Mesenchymal stem cell (in vitro differentiated cells and primary cell): ENCODE measurements around the gene C4orf51.

ENCODE experiments used
- DNase-seq: peaks from one replicate; pipeline ENCODE4 v3.0.0-alpha.2; 2013
- H2AFZ ChIP-seq: one replicate; pipeline ENCODE4 v1.6.1; 2013; ENCODE audit warnings: low read depth, mild to moderate bottlenecking, control low read depth, inconsistent platforms, low read length, moderate library complexity
- H2AK5ac ChIP-seq: 2 replicates; pipeline ENCODE4 v1.6.1; 2013; ENCODE audit warnings: low read length, moderate library complexity, mild to moderate bottlenecking, inconsistent platforms; ENCODE audit not compliant: severe bottlenecking
- H2BK120ac ChIP-seq: one replicate; pipeline ENCODE4 v1.6.1; 2013; ENCODE audit warnings: low read depth, mild to moderate bottlenecking, inconsistent platforms, low read length, moderate library complexity
- H2BK12ac ChIP-seq, 2 experiments: one replicate each; pipeline ENCODE4 v1.6.1; 2013; ENCODE audit warnings: inconsistent platforms in 2 of 2, low read length in 2 of 2, mild to moderate bottlenecking in 2 of 2, moderate library complexity in 2 of 2, control low read depth in 1 of 2
- H2BK15ac ChIP-seq: one replicate; pipeline ENCODE4 v1.6.1; 2013; ENCODE audit warnings: mild to moderate bottlenecking, low read depth, inconsistent platforms; ENCODE audit not compliant: poor library complexity, severe bottlenecking
- H2BK5ac ChIP-seq: 2 replicates; pipeline ENCODE4 v1.6.1; 2013; ENCODE audit warnings: low read depth, mild to moderate bottlenecking, low read length, control low read depth, inconsistent platforms; ENCODE audit not compliant: poor library complexity, severe bottlenecking
- H3K14ac ChIP-seq, 2 experiments: one replicate each; pipeline ENCODE4 v1.6.1; 2013; ENCODE audit warnings: inconsistent platforms in 2 of 2, low read length in 2 of 2, control low read depth in 1 of 2, mild to moderate bottlenecking in 1 of 2, moderate library complexity in 1 of 2
- H3K18ac ChIP-seq, 2 experiments: one replicate each; pipeline ENCODE4 v1.6.1; 2013; ENCODE audit warnings: inconsistent platforms in 2 of 2, low read length in 2 of 2, control low read depth in 1 of 2, low read depth in 1 of 2, mild to moderate bottlenecking in 1 of 2
- H3K23ac ChIP-seq, 2 experiments: one replicate each; pipeline ENCODE4 v1.6.1; 2013; ENCODE audit warnings: inconsistent platforms in 2 of 2, low read length in 2 of 2, mild to moderate bottlenecking in 2 of 2, moderate library complexity in 2 of 2, control low read depth in 1 of 2
- H3K27ac ChIP-seq: 2 replicates; pipeline ENCODE4 v1.5.1; 2013; ENCODE audit warnings: mild to moderate bottlenecking, moderate library complexity, low read length, control low read depth, inconsistent platforms; ENCODE audit not compliant: poor library complexity, severe bottlenecking
- H3K27me3 ChIP-seq, 2 experiments: 2 replicates each; pipeline versions ENCODE4 v1.6.1 to v1.7.0; 2013; ENCODE audit warnings: low read length in 2 of 2, mild to moderate bottlenecking in 2 of 2, moderate library complexity in 2 of 2, control low read depth in 1 of 2, inconsistent platforms in 1 of 2; ENCODE audit not compliant: control insufficient read depth in 1 of 2, insufficient read depth in 1 of 2
- H3K36me3 ChIP-seq, 2 experiments: 2 replicates each; pipeline versions ENCODE4 v1.6.1 to v1.7.0; 2013; ENCODE audit warnings: low read length in 2 of 2, control low read depth in 1 of 2, inconsistent platforms in 1 of 2, low read depth in 1 of 2, mild to moderate bottlenecking in 1 of 2; ENCODE audit not compliant: insufficient read depth in 2 of 2, control insufficient read depth in 1 of 2
- H3K4ac ChIP-seq, 2 experiments: one replicate each; pipeline ENCODE4 v1.6.1; 2013; ENCODE audit warnings: inconsistent platforms in 2 of 2, low read length in 2 of 2, mild to moderate bottlenecking in 2 of 2, moderate library complexity in 2 of 2, control low read depth in 1 of 2, low read depth in 1 of 2
- H3K4me1 ChIP-seq: 2 replicates; pipeline ENCODE4 v1.6.1; 2013; ENCODE audit warnings: low read depth, low read length, control low read depth; ENCODE audit not compliant: control insufficient read depth, insufficient read depth
- H3K4me2 ChIP-seq: 2 replicates; pipeline ENCODE4 v1.6.1; 2013; ENCODE audit warnings: low read length, mild to moderate bottlenecking, inconsistent platforms; ENCODE audit not compliant: poor library complexity, severe bottlenecking
- H3K4me3 ChIP-seq, 2 experiments: 2 replicates each; pipeline versions ENCODE4 v1.5.1 to v1.7.0; 2013; ENCODE audit warnings: low read length in 2 of 2, mild to moderate bottlenecking in 2 of 2, control low read depth in 1 of 2, low read depth in 1 of 2; ENCODE audit not compliant: insufficient read depth in 1 of 2
- H3K79me1 ChIP-seq: replicated peaks from 2 replicates; pipeline ENCODE4 v1.6.1; 2013; ENCODE audit warnings: mild to moderate bottlenecking, control low read depth, low read length, inconsistent platforms; ENCODE audit not compliant: poor library complexity, severe bottlenecking
- H3K9ac ChIP-seq: 2 replicates; pipeline ENCODE4 v1.7.0; 2013; ENCODE audit warnings: mild to moderate bottlenecking, low read length, moderate library complexity
- H3K9me3 ChIP-seq: 2 replicates; pipeline ENCODE4 v1.7.0; 2013; ENCODE audit warnings: mild to moderate bottlenecking, low read length; ENCODE audit not compliant: control insufficient read depth
- H4K8ac ChIP-seq: one replicate; pipeline ENCODE4 v1.6.1; 2013; ENCODE audit warnings: inconsistent platforms, mild to moderate bottlenecking, low read length, moderate library complexity
- H4K91ac ChIP-seq: one replicate; pipeline ENCODE4 v1.6.1; 2013; ENCODE audit warnings: mild to moderate bottlenecking, low read length, inconsistent platforms
- WGBS: methylation state at CpG from one replicate; pipeline ENCODE4 v1.1.7; 2013; ENCODE audit warnings: mixed read lengths; 5-methylcytosine and 5-hydroxymethylcytosine counted together

The C4orf51 gene

DNA sequence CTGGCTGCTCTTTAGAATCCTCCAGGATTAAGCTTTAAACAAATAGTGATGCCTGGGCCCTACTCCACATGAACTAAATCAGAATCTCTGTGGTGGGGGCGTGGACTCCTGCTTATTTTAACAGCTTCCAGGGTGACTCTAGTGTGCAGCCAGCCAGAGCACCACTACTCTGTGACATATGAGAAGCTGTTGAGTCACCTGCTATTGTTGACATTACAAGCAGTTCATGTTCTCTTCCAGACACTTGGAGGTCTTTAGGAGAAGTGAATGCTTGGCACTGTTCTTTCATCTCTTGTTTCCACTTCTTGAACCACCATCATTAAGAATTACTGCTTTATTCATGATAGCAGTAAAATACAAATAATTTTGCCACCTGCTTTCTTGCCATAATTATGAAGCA lies 426 bp upstream of the C4orf51 start:
- WGBS: 0% methylated on average over 1 of the region's 1 CpG
- no peak overlapping the region for H3K4me3 ChIP-seq
- H3K36me3 ChIP-seq: no peaks in the 10 kb centered on the region
- no peaks in the 10 kb centered on the region for H3K79me1 ChIP-seq
- H2BK15ac ChIP-seq: no peak overlapping the region
- no peak overlapping the region for H3K18ac ChIP-seq
- H2BK120ac ChIP-seq: no peak overlapping the region
- H4K91ac ChIP-seq: no peak overlapping the region
- no peak overlapping the region for H2BK12ac ChIP-seq
- no peak overlapping the region for H2AFZ ChIP-seq
- peaks cover 2% of the 10 kb centered on the region for H3K4me1 ChIP-seq
- H3K14ac ChIP-seq: no peak overlapping the region
- peak overlapping the region; percentile 73 for H3K9ac ChIP-seq
- H3K23ac ChIP-seq: no peak overlapping the region
- peak overlapping the region; percentile 31 for H3K27ac ChIP-seq
- H3K4ac ChIP-seq: no peak overlapping the region
- no peak overlapping the region for H4K8ac ChIP-seq
- H3K9me3 ChIP-seq: no peaks in the 10 kb centered on the region
- H3K27me3 ChIP-seq: no peaks in the 10 kb centered on the region
- H2BK5ac ChIP-seq: no peak overlapping the region
- H2AK5ac ChIP-seq: no peak overlapping the region
- H3K4me2 ChIP-seq: no peak overlapping the region
- DNase-seq: peak; percentile 92

- Histone ChIP-seq H2BK15ac (no peak overlapping the region), H3K4me3 (no peak overlapping the region), H2BK5ac (no peak overlapping the region), H3K79me1 (no peaks in the 10 kb centered on the region), H2BK12ac (no peak overlapping the region), H3K4me2 (no peak overlapping the region), H2AFZ (no peak overlapping the region), H3K27ac (no peak overlapping the region), H4K91ac (no peak overlapping the region), H3K4ac (no peak overlapping the region), H4K8ac (no peak overlapping the region), H2AK5ac (no peak overlapping the region), H3K9ac (peak overlapping the region; percentile 73), H3K27me3 (no peaks in the 10 kb centered on the region), H3K14ac (no peak overlapping the region), H3K9me3 (no peaks in the 10 kb centered on the region), H3K18ac (no peak overlapping the region), H3K23ac (no peak overlapping the region), H2BK120ac (no peak overlapping the region), H3K36me3 (no peaks in the 10 kb centered on the region), H3K4me1 (peaks cover 2% of the 10 kb centered on the region)
- DNase-seq: no peak
- 87% methylated on average over 1 of the region's 1 CpG for WGBS
These were observed 956 bp downstream of the C4orf51 start for GRCh38 chr4:145680902-145681301.

DNA sequence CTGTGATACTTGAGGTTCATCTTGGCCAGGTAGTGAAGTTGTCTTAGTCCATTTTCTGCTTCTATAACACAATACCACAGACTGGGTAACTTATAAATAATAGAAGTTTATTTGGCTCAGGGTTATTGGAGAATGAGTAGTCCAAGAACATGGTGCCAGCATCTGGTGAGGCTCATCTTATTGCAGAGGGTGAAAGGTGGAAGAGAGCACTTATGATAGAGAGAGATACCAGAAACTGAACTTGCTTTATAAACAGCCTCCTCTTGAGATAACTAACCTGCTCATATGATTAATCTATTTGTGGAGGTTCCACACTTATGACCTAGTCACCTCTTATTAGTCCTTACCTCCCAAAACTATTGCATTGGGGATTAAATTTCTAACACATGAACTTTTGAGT lies 1.6 kb downstream of the C4orf51 start:
- Histone ChIP-seq H3K23ac (no peak overlapping the region), H3K9me3 (no peaks in the 10 kb centered on the region), H3K79me1 (no peaks in the 10 kb centered on the region), H2AK5ac (no peak overlapping the region), H3K27ac (no peak overlapping the region), H3K4me1 (peaks cover 2% of the 10 kb centered on the region), H3K4me2 (no peak overlapping the region), H2BK15ac (no peak overlapping the region), H3K4me3 (no peak overlapping the region), H4K8ac (no peak overlapping the region), H3K14ac (no peak overlapping the region), H2BK12ac (no peak overlapping the region), H2AFZ (no peak overlapping the region), H4K91ac (no peak overlapping the region), H3K9ac (no peak overlapping the region), H3K4ac (no peak overlapping the region), H3K27me3 (no peaks in the 10 kb centered on the region), H3K18ac (no peak overlapping the region), H3K36me3 (no peaks in the 10 kb centered on the region), H2BK5ac (no peak overlapping the region), H2BK120ac (no peak overlapping the region)
- DNase-seq: no peak

- H3K18ac ChIP-seq: no peak overlapping the region
- WGBS: no CpG with 5 or more reads among the region's 1 CpG
- H3K4me3 ChIP-seq: no peak overlapping the region
These were observed 2.0 kb downstream of the C4orf51 start for GRCh38 chr4:145681956-145682355.

More at GRCh38 chr4:145681956-145682355, 2.0 kb downstream of the C4orf51 start:
- no peak overlapping the region for H3K9ac ChIP-seq
- no peak overlapping the region for H3K23ac ChIP-seq
- H2AK5ac ChIP-seq: no peak overlapping the region
- H3K9me3 ChIP-seq: no peaks in the 10 kb centered on the region
- no peak overlapping the region for H2AFZ ChIP-seq
- no peak overlapping the region for H3K27ac ChIP-seq
- H3K4me2 ChIP-seq: no peak overlapping the region
- H3K27me3 ChIP-seq: no peaks in the 10 kb centered on the region
- H3K36me3 ChIP-seq: no peaks in the 10 kb centered on the region
- H2BK12ac ChIP-seq: no peak overlapping the region
- no peaks in the 10 kb centered on the region for H3K79me1 ChIP-seq
- H4K91ac ChIP-seq: no peak overlapping the region
- no peak overlapping the region for H3K14ac ChIP-seq
- peak; percentile 9 for DNase-seq
- no peak overlapping the region for H4K8ac ChIP-seq
- peaks cover 2% of the 10 kb centered on the region for H3K4me1 ChIP-seq
- no peak overlapping the region for H3K4ac ChIP-seq
- no peak overlapping the region for H2BK120ac ChIP-seq
- no peak overlapping the region for H2BK5ac ChIP-seq
- H2BK15ac ChIP-seq: no peak overlapping the region
